Measurements from ENCODE around the gene LGALS7. TPM values are rescaled to one million over a fixed set of nuclear protein-coding genes. Genes with fewer than 3 reads are reported as not detected.
"Not testable (repeated sequence)": the region's sequence is repeated elsewhere in the genome, so short reads cannot be mapped to it uniquely, and the experiment has no call there.

LGALS7 gene
- total RNA-seq, 2 experiments from 2014 or later: not detected

DNA sequence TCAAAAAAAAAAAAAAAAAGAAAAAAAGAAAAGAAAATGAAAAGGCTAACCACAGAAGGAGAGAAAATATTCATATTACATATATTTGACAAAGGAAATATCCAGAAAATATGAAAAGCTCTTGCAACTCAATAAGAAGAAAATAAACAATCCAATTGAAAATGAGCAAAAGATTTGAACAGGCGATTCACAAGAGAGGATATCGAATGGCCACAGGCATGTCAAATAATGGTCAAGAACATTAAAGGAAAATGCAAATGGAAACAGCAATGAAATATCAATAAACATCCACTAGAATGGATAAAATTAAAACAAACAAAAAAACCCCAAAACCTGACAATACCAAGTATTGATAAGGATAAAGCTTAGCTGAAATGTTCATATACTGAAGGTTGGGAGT lies 8.1 kb downstream of the LGALS7 start:
- no peaks in the 10 kb centered on the region for H3K9me3 ChIP-seq (ENCODE audit: control insufficient read depth in 1 of 2, insufficient read depth in 1 of 2, low read length in 2 of 2)
- no peak overlapping the region for H3K4me3 ChIP-seq (ENCODE audit: low read length)
- ATAC-seq (ENCODE audit: poor library complexity) (no peak), DNase-seq (no peak)
- H3K27ac ChIP-seq (ENCODE audit: low read depth in 1 of 2, low read length in 2 of 2): no peak overlapping the region
- Mint-ChIP-seq H3K27ac (no peak overlapping the region), H3K9me3 (no peaks in the 10 kb centered on the region), H3K4me1 (ENCODE audit: low read depth) (peaks cover 7% of the 10 kb centered on the region), H3K4me3 (no peak overlapping the region), H3K36me3 (ENCODE audit: low read depth) (no peaks in the 10 kb centered on the region), H3K27me3 (no peaks in the 10 kb centered on the region)
- intact Hi-C loops (cut with DNase I, micrococcal nuclease): loop anchor here (5.0 kb wide), 2 partner anchors 107 to 122 kb away; no protein-coding TSS in a partner anchor
- H3K27me3 ChIP-seq (ENCODE audit: control insufficient read depth in 1 of 2, insufficient read depth in 2 of 2, low read length in 2 of 2): no peaks in the 10 kb centered on the region
- H3K36me3 ChIP-seq (ENCODE audit: insufficient read depth, low read length): no peaks in the 10 kb centered on the region
- H3K4me1 ChIP-seq (ENCODE audit: insufficient read depth, low read length): peaks cover 20% of the 10 kb centered on the region
- ChIA-PET POLR2A (no interaction called here), CTCF (no interaction called here)
- TF ChIP-seq, protein P1, sequence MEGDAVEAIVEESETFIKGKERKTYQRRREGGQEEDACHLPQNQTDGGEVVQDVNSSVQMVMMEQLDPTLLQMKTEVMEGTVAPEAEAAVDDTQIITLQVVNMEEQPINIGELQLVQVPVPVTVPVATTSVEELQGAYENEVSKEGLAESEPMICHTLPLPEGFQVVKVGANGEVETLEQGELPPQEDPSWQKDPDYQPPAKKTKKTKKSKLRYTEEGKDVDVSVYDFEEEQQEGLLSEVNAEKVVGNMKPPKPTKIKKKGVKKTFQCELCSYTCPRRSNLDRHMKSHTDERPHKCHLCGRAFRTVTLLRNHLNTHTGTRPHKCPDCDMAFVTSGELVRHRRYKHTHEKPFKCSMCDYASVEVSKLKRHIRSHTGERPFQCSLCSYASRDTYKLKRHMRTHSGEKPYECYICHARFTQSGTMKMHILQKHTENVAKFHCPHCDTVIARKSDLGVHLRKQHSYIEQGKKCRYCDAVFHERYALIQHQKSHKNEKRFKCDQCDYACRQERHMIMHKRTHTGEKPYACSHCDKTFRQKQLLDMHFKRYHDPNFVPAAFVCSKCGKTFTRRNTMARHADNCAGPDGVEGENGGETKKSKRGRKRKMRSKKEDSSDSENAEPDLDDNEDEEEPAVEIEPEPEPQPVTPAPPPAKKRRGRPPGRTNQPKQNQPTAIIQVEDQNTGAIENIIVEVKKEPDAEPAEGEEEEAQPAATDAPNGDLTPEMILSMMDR (IDR thresholded peaks at IDR 0.05): no peak

DNA sequence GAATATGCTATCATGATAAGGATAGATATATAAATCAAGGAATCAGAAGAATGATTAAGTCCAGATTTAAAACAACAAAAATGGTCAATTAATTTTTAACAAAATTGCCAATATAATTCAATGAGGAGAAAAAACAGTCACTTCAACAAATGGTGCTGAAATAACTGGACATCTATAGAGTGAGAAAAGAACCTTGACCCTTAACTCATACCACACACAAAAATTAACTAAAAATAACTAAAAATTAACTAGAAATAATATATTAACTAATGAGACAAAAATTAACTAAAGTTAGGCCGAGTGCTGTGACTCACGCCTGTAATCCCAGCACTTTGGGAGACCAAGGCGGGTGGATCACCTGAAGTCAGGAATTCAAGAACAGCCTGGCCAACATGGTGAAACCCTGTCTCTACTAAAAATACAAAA lies 9.5 kb downstream of the LGALS7 start:
- Histone ChIP-seq H3K4me1 (ENCODE audit: insufficient read depth, low read length) (peaks cover 7% of the 10 kb centered on the region), H3K27ac (ENCODE audit: low read depth in 1 of 2, low read length in 2 of 2) (no peak overlapping the region), H3K36me3 (ENCODE audit: insufficient read depth, low read length) (no peaks in the 10 kb centered on the region), H3K4me3 (ENCODE audit: low read length) (no peak overlapping the region), H3K27me3 (ENCODE audit: control insufficient read depth in 1 of 2, insufficient read depth in 2 of 2, low read length in 2 of 2) (no peaks in the 10 kb centered on the region), H3K9me3 (ENCODE audit: control insufficient read depth in 1 of 2, insufficient read depth in 1 of 2, low read length in 2 of 2) (no peaks in the 10 kb centered on the region)
- intact Hi-C loops (cut with DNase I, micrococcal nuclease): no loop called here
- TF ChIP-seq, protein P1 (IDR thresholded peaks at IDR 0.05): no peak
- no peak overlapping the region for H3K27ac Mint-ChIP-seq
- H3K36me3 Mint-ChIP-seq (ENCODE audit: low read depth): no peaks in the 10 kb centered on the region
- DNase-seq (no peak), ATAC-seq (ENCODE audit: poor library complexity) (no peak)
- no peaks in the 10 kb centered on the region for H3K4me1 Mint-ChIP-seq (ENCODE audit: low read depth)
- H3K4me3 Mint-ChIP-seq: no peak overlapping the region
- ChIA-PET POLR2A (no interaction called here), CTCF (no interaction called here)
- H3K9me3 Mint-ChIP-seq: no peaks in the 10 kb centered on the region
- no peaks in the 10 kb centered on the region for H3K27me3 Mint-ChIP-seq

DNA sequence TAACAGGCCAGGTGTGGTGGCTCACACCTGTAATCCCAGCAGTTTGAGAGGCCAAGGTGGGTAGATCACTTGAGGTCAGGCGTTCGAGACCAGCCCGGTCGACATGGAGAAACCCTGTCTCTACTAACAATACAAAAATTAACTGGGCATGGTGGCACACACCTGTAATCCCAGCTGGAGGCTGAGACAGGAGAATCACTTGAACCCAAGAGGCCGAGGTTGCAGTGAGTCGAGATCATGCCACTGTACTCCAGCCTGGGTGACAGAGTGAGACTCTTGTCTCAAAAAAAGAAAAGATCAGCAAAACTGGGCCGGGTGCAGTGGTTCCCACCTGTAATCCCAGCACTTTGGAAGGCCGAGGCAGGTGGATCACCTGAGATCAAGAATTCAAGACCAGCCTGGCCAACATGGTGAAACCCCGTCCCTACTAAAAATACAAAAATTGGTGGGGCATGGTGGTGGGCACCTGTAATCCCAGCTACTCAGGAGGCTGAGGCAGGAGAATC lies 11.4 kb downstream of the LGALS7 start:
- CTCF ChIA-PET: interaction anchor here (1.5 kb wide), 1 partner anchor 169 kb away, joined by 4 read pairs; the partner anchor contains the start of genes MRPS12 and SARS2
- H3K27ac Mint-ChIP-seq; ATAC-seq (ENCODE audit: poor library complexity); H3K27me3 ChIP-seq (ENCODE audit: control insufficient read depth in 1 of 2, insufficient read depth in 2 of 2, low read length in 2 of 2); H3K36me3 Mint-ChIP-seq (ENCODE audit: low read depth); DNase-seq; H3K27ac ChIP-seq (ENCODE audit: low read depth in 1 of 2, low read length in 2 of 2); H3K4me3 Mint-ChIP-seq; H3K4me1 ChIP-seq (ENCODE audit: insufficient read depth, low read length); H3K9me3 Mint-ChIP-seq; H3K9me3 ChIP-seq (ENCODE audit: control insufficient read depth in 1 of 2, insufficient read depth in 1 of 2, low read length in 2 of 2); H3K36me3 ChIP-seq (ENCODE audit: insufficient read depth, low read length); H3K4me1 Mint-ChIP-seq (ENCODE audit: low read depth); H3K4me3 ChIP-seq (ENCODE audit: low read length); H3K27me3 Mint-ChIP-seq: not testable (repeated sequence)
- POLR2A ChIA-PET: interaction anchor here (1.6 kb wide), 1 partner anchor 8 kb away, joined by 7 read pairs; no protein-coding TSS in a partner anchor
- intact Hi-C loops (cut with DNase I, micrococcal nuclease): loop anchor here in 1 of 2 experiments (1.0 kb wide), 1 partner anchor 22 kb away; no protein-coding TSS in a partner anchor

DNA sequence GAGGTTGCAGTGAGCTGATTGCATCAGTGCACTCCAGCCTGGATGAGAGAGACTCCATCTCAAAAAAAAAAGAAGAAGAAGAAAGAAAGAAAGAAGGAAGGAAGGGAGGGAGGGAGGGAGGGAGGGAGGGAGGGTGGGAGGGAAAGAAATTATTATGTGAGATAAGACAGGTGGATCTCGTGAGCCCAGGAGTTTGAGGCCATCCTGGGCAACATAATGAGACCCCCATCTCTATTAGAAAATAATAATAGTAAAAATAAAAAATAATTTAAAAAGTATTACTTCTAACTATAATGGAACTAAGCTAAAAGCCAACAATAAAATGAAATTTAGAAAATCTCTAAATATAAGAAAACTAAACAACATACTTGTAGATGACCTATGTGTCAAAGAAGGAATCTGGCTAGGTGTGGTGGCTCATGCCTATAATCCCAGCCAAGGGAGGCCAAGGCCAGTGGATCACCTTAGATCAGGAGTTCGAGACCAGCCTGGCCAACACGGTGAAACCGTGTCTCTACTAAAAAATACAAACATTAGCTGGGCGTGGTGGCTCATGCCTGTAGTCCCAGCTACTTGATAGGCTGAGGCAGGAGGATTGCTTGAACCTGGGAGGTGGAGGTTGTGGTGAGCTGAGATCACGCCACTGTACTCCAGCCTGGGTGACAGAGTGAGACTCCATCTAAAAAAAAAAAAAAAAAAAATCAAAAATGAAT lies 12.4 kb downstream of the LGALS7 start:
- ATAC-seq (ENCODE audit: poor library complexity); DNase-seq; intact Hi-C loops (cut with DNase I, micrococcal nuclease); H3K36me3 Mint-ChIP-seq (ENCODE audit: low read depth); H3K27ac ChIP-seq (ENCODE audit: low read depth in 1 of 2, low read length in 2 of 2); H3K4me3 Mint-ChIP-seq; H3K9me3 Mint-ChIP-seq; H3K4me1 ChIP-seq (ENCODE audit: insufficient read depth, low read length); H3K36me3 ChIP-seq (ENCODE audit: insufficient read depth, low read length); H3K9me3 ChIP-seq (ENCODE audit: control insufficient read depth in 1 of 2, insufficient read depth in 1 of 2, low read length in 2 of 2); H3K27me3 Mint-ChIP-seq; H3K4me3 ChIP-seq (ENCODE audit: low read length); H3K27me3 ChIP-seq (ENCODE audit: control insufficient read depth in 1 of 2, insufficient read depth in 2 of 2, low read length in 2 of 2); H3K4me1 Mint-ChIP-seq (ENCODE audit: low read depth); H3K27ac Mint-ChIP-seq: not testable (repeated sequence)
- POLR2A ChIA-PET: interaction anchor here (1.6 kb wide), 1 partner anchor 9 kb away, joined by 7 read pairs; no protein-coding TSS in a partner anchor
- CTCF ChIA-PET: interaction anchor here (1.5 kb wide), 1 partner anchor 170 kb away, joined by 4 read pairs; the partner anchor contains the start of genes MRPS12 and SARS2

Data from CD4-positive, alpha-beta T cell (primary cell).